ENCODE data around the gene TYW1B. TPM values are rescaled to one million over a fixed set of nuclear protein-coding genes. Genes with fewer than 3 reads are reported as not detected.
"Not testable (repeated sequence)": the region's sequence is repeated elsewhere in the genome, so short reads cannot be mapped to it uniquely, and the experiment has no call there.

The TYW1B gene
- total and polyA plus RNA-seq, 8 donors: 0.93 to 21.0 (median 2.0) TPM

DNA sequence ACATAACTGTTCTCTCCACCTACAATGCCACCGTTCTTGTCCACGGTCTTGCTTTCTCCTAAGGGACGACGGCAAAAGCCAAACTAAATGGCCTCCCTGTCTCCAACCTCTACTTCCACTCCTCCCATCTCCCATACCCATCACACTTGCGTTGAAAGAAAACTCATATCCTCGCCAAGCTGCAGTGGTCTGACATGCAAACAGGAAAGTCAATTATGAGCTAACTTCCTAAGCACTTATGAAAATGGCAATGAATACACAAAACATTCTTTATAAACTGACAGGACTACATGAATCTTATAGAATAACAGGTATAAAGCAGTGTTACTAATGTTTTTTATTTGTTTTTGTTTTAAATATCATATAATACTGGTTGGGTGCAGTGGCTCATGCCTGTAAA, 46.4 kb downstream of the TYW1B start:
- no peaks in the 10 kb centered on the region for H3K27me3 ChIP-seq
- peaks cover 4 to 14% (median 11%) of the 10 kb centered on the region in 4 donors for H3K4me1 ChIP-seq
- WGBS, 5 donors: 87 to 94% (median 92%) methylated on average over 6 of the region's 6 CpGs
- DNase-seq: no peak
- no peaks in the 10 kb centered on the region for H3K9me3 ChIP-seq
- intact Hi-C loops (cut with DNase I; ENCODE audit: low total_unique reads): no loop called here
- TF ChIP-seq POLR2A (IDR thresholded peaks at IDR 0.05) (no peak), EP300 (IDR thresholded peaks at IDR 0.05) (no peak), CTCF (IDR thresholded peaks at IDR 0.05) (no peak), POLR2AphosphoS5 (IDR thresholded peaks at IDR 0.05) (no peak)
- H3K36me3 ChIP-seq: peaks cover 0 to 3% (median 0%) of the 10 kb centered on the region in 4 donors
- H3K4me3 ChIP-seq: no peak overlapping the region
- H3K27ac ChIP-seq: no peak overlapping the region

DNA sequence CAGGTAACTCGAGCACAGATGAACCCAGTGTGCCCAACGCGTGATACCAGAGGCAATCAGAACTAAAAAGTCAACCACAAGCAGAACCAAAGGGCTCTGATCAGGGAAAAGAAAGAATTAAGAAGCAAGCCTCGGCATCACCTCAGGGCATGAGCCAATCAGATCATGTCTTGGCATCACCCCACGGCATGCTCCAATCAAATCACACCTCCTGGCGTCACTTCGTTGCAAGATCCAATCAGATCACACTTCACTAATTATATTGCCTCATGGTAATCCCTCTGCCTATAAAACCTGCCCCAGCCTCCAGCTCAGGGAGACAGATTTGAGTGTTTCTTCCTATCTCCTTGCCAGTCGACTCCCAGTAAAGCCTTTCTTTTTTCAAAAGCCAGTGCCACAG, 46.8 kb downstream of the TYW1B start:
- Histone ChIP-seq H3K27ac (no peak overlapping the region), H3K9me3 (no peaks in the 10 kb centered on the region), H3K4me1 (peaks cover 4 to 14% (median 11%) of the 10 kb centered on the region in 4 donors), H3K4me3 (no peak overlapping the region), H3K27me3 (no peaks in the 10 kb centered on the region), H3K36me3 (peaks cover 0 to 4% (median under 1%) of the 10 kb centered on the region in 4 donors)
- 95 to 99% (median 98%) methylated on average over 8 of the region's 8 CpGs for WGBS, 5 donors
- intact Hi-C loops (cut with DNase I; ENCODE audit: low total_unique reads): no loop called here
- TF ChIP-seq POLR2AphosphoS5 (IDR thresholded peaks at IDR 0.05) (no peak), POLR2A (IDR thresholded peaks at IDR 0.05) (no peak), EP300 (IDR thresholded peaks at IDR 0.05) (no peak), CTCF (IDR thresholded peaks at IDR 0.05) (no peak)
- no peak for DNase-seq

- H3K4me3 ChIP-seq; intact Hi-C loops (cut with DNase I; ENCODE audit: low total_unique reads); H3K27me3 ChIP-seq; DNase-seq; H3K9me3 ChIP-seq; H3K27ac ChIP-seq: not testable (repeated sequence)
- Histone ChIP-seq H3K36me3 (peaks cover 0 to 12% (median 4%) of the 10 kb centered on the region in 4 donors), H3K4me1 (peaks cover 4 to 14% (median 11%) of the 10 kb centered on the region in 4 donors)
- 72 to 83% (median 80%) methylated on average over 5 of the region's 5 CpGs for WGBS, 5 donors
Observed at GRCh38 chr7:72780289-72780894, 47.6 kb downstream of the TYW1B start.

DNA sequence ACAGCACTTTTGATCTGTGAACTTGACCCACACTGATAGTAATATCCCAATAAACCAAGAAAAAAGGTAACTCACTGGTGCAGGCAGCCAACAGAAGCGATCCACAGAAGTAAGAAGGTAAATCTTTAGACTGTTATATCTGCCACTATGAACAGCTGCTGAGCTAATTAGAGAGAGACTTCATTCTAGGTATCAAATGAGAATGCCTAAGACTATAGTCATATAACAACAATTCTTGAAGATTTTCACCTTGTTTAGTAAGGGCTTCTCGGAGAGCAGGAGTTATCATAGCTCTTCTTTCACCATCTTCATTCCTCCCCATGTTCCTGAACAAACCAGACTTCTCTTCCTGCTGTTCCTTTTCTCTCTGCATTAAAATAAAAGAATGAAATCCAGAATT, 50.8 kb downstream of the TYW1B start:
- H3K9me3 ChIP-seq; H3K27me3 ChIP-seq; intact Hi-C loops (cut with DNase I; ENCODE audit: low total_unique reads); H3K27ac ChIP-seq; H3K4me1 ChIP-seq; H3K4me3 ChIP-seq; DNase-seq: not testable (repeated sequence)
- 95 to 100% (median 100%) methylated on average over 2 of the region's 2 CpGs for WGBS, 5 donors
- peaks cover 0 to 21% (median 10%) of the 10 kb centered on the region in 4 donors for H3K36me3 ChIP-seq

- H3K27ac ChIP-seq; H3K4me3 ChIP-seq; H3K27me3 ChIP-seq; DNase-seq; H3K4me1 ChIP-seq; H3K9me3 ChIP-seq; intact Hi-C loops (cut with DNase I; ENCODE audit: low total_unique reads): not testable (repeated sequence)
- 24 to 44% (median 37%) methylated on average over 2 of the region's 2 CpGs for WGBS, 5 donors
- H3K36me3 ChIP-seq: peaks cover 0 to 21% (median 10%) of the 10 kb centered on the region in 4 donors
Observed at GRCh38 chr7:72772627-72773026, 55.4 kb downstream of the TYW1B start.

- 93 to 98% (median 96%) methylated on average over 5 of the region's 5 CpGs for WGBS, 5 donors
- H3K27me3 ChIP-seq; H3K4me1 ChIP-seq; H3K4me3 ChIP-seq; H3K9me3 ChIP-seq; intact Hi-C loops (cut with DNase I; ENCODE audit: low total_unique reads); DNase-seq; H3K27ac ChIP-seq; H3K36me3 ChIP-seq: not testable (repeated sequence)
Observed at GRCh38 chr7:72766994-72767393, 61.0 kb downstream of the TYW1B start.
